Suppressor macrophage (primary cell): ENCODE measurements around the gene TIMP2.

ENCODE experiments used
- DNase-seq, 4 experiments: peaks; one replicate each; pipeline ENCODE4 v3.0.0-alpha.2; 2020 to 2022

Gene TIMP2

DNA sequence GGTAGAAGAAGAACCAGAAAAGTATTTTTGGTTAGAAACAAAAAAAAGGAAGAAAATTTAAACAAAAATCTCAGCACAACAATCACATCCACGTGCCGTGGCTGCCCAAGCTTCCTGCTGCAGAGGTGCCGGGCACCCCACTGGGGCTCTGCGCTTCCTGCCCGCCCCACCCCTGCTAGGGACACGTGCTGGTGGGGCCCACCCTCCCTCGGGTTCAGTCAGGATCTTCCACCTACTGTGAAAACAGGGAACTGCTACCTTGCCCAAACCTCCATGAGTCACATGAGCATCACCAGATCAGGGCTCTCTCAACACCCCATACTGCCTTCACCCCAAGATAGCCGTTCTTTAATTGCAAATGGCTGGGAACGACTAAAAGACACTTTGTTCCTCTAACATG lies 118.7 kb downstream of the TIMP2 start:
- peak; percentile 61 to 83 (median 72) for DNase-seq

DNA sequence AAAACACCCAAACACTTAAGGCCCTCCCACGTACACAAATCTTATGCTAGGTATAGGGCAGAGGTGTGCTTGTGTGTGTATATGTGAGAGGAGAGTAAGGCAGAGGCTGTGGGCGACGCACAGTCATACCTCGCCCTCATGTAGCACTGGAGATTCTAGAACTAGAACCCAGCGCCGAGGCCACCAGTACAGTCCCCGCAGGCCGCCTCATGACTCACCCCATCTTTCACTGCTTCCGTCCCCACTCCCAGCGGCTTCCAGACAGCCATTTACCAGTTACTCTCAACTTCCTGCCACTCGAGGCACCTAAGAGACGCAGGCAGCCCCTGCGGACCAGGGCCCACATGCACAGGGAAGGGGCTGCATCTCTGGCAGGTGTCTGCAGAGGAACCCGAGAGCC lies 119.9 kb downstream of the TIMP2 start:
- no peak for DNase-seq

DNA sequence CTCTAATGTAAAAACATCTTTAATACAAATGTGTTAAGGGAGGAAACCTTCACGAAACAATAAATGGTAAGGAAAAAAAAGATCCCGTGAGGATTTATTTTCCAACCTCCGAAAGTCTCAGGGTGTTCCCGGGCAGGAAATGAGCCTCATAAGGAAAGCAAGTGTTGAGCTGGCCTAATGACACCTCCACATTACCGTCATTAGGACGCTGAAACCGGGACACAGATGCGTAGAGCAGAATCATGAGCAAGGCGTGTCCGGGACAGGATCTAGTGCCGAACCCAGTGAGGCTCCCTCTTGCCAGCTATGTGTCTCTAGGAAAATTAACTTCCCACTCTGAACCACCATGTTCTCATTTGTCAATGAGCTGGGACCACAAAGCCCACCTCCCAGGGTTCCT lies 120.4 kb downstream of the TIMP2 start:
- DNase-seq, result no peak

DNA sequence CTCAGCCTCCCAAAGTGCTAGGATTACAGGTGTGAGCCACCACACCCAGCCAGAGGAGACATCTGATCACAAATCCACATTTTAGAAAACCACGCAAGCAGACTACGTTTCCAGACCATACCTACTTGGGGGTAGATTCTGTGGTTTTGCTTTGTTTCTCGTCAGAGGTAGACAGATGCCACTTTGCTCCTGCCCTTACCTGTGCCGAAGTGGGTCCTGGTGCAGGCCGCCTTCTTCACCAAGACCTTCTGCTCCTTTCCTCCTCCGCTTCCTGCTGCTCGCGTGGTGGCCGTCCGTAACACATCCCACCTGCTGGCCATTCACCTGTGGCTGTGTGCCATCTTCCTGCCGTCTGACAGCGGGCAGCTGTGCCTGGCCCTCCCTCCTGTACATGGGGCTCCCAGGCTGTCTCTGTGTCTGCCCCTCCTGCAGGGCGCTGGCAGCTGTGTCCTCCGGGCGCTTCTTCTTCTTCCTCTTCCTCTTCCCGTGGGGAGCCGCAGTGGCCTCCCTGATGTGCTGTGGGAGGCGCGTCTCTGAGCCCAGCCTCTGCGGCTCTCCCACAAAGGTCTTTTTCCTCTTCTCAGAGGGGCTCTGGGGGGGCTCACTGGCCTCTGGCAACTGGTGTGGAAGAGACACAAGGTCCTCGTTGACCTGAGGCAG lies 121.9 kb downstream of the TIMP2 start:
- DNase-seq, result peak; percentile 35 to 68 (median 60)
